ENCODE data around the gene NCKAP5.

The NCKAP5 gene

GRCh38 chr2:133315280-133315679, 253.0 kb downstream of the NCKAP5 start:
- DNase-seq, result no peak

- no peak for DNase-seq
These were observed 253.5 kb downstream of the NCKAP5 start for GRCh38 chr2:133314795-133315194.

- DNase-seq, result no peak
These were observed 256.1 kb downstream of the NCKAP5 start for GRCh38 chr2:133312038-133312729.

- no peak for DNase-seq
These were observed 262.0 kb downstream of the NCKAP5 start for GRCh38 chr2:133306236-133306635.

- no peak for DNase-seq
These were observed 263.9 kb downstream of the NCKAP5 start for GRCh38 chr2:133304344-133304743.

GRCh38 chr2:133303150-133303549, 265.1 kb downstream of the NCKAP5 start:
- no peak for DNase-seq

GRCh38 chr2:133296401-133296800, 271.9 kb downstream of the NCKAP5 start:
- DNase-seq, result no peak

- no peak for DNase-seq
These were observed 274.5 kb downstream of the NCKAP5 start for GRCh38 chr2:133293544-133294353.

GRCh38 chr2:133292259-133292658, 276.0 kb downstream of the NCKAP5 start:
- no peak for DNase-seq

GRCh38 chr2:133287709-133288108, 280.6 kb downstream of the NCKAP5 start:
- no peak for DNase-seq

- DNase-seq, result no peak
These were observed 281.8 kb downstream of the NCKAP5 start for GRCh38 chr2:133286326-133286922.

- no peak for DNase-seq
These were observed 295.2 kb downstream of the NCKAP5 start for GRCh38 chr2:133273031-133273430.

GRCh38 chr2:133271105-133271504, 297.2 kb downstream of the NCKAP5 start:
- DNase-seq, result no peak

GRCh38 chr2:133270550-133270949, 297.7 kb downstream of the NCKAP5 start:
- DNase-seq, result no peak

GRCh38 chr2:133266926-133267590, 301.2 kb downstream of the NCKAP5 start:
- no peak for DNase-seq

GRCh38 chr2:133266041-133266925, 302.0 kb downstream of the NCKAP5 start:
- DNase-seq, result no peak

GRCh38 chr2:133265432-133265949, 302.8 kb downstream of the NCKAP5 start:
- DNase-seq, result no peak

GRCh38 chr2:133264989-133265401, 303.3 kb downstream of the NCKAP5 start:
- no peak for DNase-seq

- DNase-seq, result no peak
These were observed 305.4 kb downstream of the NCKAP5 start for GRCh38 chr2:133262893-133263292.

- no peak for DNase-seq
These were observed 312.9 kb downstream of the NCKAP5 start for GRCh38 chr2:133255360-133255759.

GRCh38 chr2:133253793-133254192, 314.5 kb downstream of the NCKAP5 start:
- DNase-seq, result no peak

GRCh38 chr2:133252780-133253355, 315.4 kb downstream of the NCKAP5 start:
- no peak for DNase-seq

All from activated CD4-positive, alpha-beta T cell treated with anti-CD3 and anti-CD28 coated beads for 1 hour (primary cell).